ENCODE results near the gene PTPRCAP.
"Not testable (repeated sequence)": the region's sequence is repeated elsewhere in the genome, so short reads cannot be mapped to it uniquely, and the experiment has no call there.

PTPRCAP gene

GRCh38 chr11:67437082-67437808 is at the start of gene PTPRCAP:
PTPRCAP (minus strand) TSS chr11:67437682; CDS start chr11:67437619, 63 bp downstream.
- peak; percentile 70 for DNase-seq (ENCODE audit: low read depth)

GRCh38 chr11:67486481-67487195 is 49.2 kb upstream of the PTPRCAP start:
- DNase-seq (ENCODE audit: low read depth): peak; percentile 29

GRCh38 chr11:67485873-67486361 is 48.4 kb upstream of the PTPRCAP start:
- peak; percentile 35 for DNase-seq (ENCODE audit: low read depth)

- DNase-seq (ENCODE audit: low read depth): peak; percentile 67
Observed at GRCh38 chr11:67484847-67485311, 47.4 kb upstream of the PTPRCAP start.

GRCh38 chr11:67483831-67484665 is 46.6 kb upstream of the PTPRCAP start:
- peak; percentile 30 for DNase-seq (ENCODE audit: low read depth)

- DNase-seq (ENCODE audit: low read depth): peak; percentile 96
Observed at GRCh38 chr11:67482827-67483798, 45.6 kb upstream of the PTPRCAP start, which contains the start of gene AIP. AIP (plus strand) TSS chr11:67483026; CDS start chr11:67483159, 133 bp downstream.

GRCh38 chr11:67482275-67482826 is 44.9 kb upstream of the PTPRCAP start:
- no peak for DNase-seq (ENCODE audit: low read depth)

GRCh38 chr11:67477344-67478050 is 40.0 kb upstream of the PTPRCAP start:
- not testable (repeated sequence) for DNase-seq (ENCODE audit: low read depth)

GRCh38 chr11:67476692-67477091 is 39.2 kb upstream of the PTPRCAP start:
- DNase-seq (ENCODE audit: low read depth): not testable (repeated sequence)

- no peak for DNase-seq (ENCODE audit: low read depth)
Observed at GRCh38 chr11:67472882-67473281, 35.4 kb upstream of the PTPRCAP start.

GRCh38 chr11:67470337-67471002 is 33.0 kb upstream of the PTPRCAP start:
- DNase-seq (ENCODE audit: low read depth): no peak

GRCh38 chr11:67469508-67469811 is 32.0 kb upstream of the PTPRCAP start:
- no peak for DNase-seq (ENCODE audit: low read depth)

GRCh38 chr11:67468759-67469507 is 31.5 kb upstream of the PTPRCAP start, which contains the start of gene TMEM134:
TMEM134 (minus strand) TSS chr11:67469251; CDS start chr11:67469192, 59 bp downstream.
- DNase-seq (ENCODE audit: low read depth): peak; percentile 87

- DNase-seq (ENCODE audit: low read depth): no peak
Observed at GRCh38 chr11:67468456-67468758, 30.9 kb upstream of the PTPRCAP start.

- no peak for DNase-seq (ENCODE audit: low read depth)
Observed at GRCh38 chr11:67468056-67468455, 30.6 kb upstream of the PTPRCAP start.

GRCh38 chr11:67466962-67467771 is 29.7 kb upstream of the PTPRCAP start:
- DNase-seq (ENCODE audit: low read depth): no peak

GRCh38 chr11:67466367-67466766 is 28.9 kb upstream of the PTPRCAP start:
- DNase-seq (ENCODE audit: low read depth): no peak

- not testable (repeated sequence) for DNase-seq (ENCODE audit: low read depth)
Observed at GRCh38 chr11:67465530-67465929, 28.0 kb upstream of the PTPRCAP start.

Measured in activated T-cell treated with anti-CD3 and anti-CD28 coated beads for 24 hours (primary cell).